GM10266 (cell line): ENCODE measurements around the gene ADAMTS14.

Source experiments
- DNase-seq: peaks from one replicate; pipeline ENCODE4 v3.0.0; 2012; ENCODE audit errors: extremely low spot score
- TF ChIP-seq, protein P1 (sequence below): IDR thresholded peaks from 2 replicates; pipeline ENCODE4 v1.5.1; 2012; ENCODE audit warnings: mild to moderate bottlenecking, low read depth; ENCODE audit not compliant: control insufficient read depth, insufficient read depth; ENCODE audit errors: missing control alignments

The ADAMTS14 gene

DNA sequence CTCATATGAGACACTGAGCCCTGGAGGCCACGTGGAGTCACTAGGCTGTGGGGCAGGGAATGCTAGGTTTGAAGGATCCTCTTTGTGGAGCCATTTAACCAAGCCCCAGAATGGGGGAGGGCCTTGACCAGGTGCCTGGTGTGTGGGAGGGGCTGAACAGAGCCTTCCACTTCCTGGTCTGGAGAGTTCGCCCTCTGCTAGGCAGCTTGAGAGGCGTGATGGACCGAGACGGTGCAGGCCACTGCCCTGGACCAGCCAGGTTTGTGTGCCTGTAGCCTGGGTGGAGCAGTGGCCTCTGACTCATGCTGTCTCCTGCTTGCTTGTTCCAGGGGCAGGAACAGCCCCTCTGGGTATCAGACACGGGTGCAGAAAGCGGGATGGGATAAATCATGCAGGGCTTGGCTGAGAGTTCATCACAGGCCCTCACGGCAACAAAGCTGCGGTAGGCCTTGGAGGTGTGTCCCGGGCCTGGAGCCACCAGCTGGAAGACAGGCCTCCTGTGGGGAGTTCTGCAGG lies 27.4 kb downstream of the ADAMTS14 start:
- no peak for DNase-seq
- TF ChIP-seq, protein P1, sequence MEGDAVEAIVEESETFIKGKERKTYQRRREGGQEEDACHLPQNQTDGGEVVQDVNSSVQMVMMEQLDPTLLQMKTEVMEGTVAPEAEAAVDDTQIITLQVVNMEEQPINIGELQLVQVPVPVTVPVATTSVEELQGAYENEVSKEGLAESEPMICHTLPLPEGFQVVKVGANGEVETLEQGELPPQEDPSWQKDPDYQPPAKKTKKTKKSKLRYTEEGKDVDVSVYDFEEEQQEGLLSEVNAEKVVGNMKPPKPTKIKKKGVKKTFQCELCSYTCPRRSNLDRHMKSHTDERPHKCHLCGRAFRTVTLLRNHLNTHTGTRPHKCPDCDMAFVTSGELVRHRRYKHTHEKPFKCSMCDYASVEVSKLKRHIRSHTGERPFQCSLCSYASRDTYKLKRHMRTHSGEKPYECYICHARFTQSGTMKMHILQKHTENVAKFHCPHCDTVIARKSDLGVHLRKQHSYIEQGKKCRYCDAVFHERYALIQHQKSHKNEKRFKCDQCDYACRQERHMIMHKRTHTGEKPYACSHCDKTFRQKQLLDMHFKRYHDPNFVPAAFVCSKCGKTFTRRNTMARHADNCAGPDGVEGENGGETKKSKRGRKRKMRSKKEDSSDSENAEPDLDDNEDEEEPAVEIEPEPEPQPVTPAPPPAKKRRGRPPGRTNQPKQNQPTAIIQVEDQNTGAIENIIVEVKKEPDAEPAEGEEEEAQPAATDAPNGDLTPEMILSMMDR = no peak

DNA sequence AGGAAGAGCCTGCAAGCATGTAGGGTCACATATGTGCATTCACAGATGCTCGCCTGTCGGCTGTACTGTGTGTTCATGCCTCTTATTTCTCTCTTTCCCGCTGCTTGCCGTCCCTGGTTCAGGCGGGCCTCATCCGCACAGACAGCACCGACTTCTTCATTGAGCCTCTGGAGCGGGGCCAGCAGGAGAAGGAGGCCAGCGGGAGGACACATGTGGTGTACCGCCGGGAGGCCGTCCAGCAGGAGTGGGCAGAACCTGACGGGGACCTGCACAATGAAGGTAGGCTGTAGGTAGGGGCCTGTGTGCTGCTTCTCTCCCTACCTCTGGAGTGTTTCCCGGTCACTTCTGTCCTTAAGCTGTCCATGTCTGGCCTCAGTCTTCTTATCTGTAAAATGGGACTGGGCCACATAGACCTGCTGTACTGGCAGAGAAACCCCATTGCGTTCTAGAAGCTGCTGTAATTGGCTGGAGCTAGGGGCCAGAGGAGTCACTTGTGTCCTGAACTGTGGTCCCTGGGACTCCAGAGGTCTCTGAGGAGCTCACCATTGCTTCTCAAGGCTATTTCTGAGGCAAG lies 30.0 kb downstream of the ADAMTS14 start:
- DNase-seq = no peak
- TF ChIP-seq, protein P1 = no peak

GRCh38 chr10:70704211-70704610 lies 31.9 kb downstream of the ADAMTS14 start:
- no peak for DNase-seq
- TF ChIP-seq, protein P1 = no peak

GRCh38 chr10:70705121-70705861 lies 33.0 kb downstream of the ADAMTS14 start:
- TF ChIP-seq, protein P1 = no peak
- no peak for DNase-seq

- TF ChIP-seq, protein P1 = no peak
- DNase-seq = no peak
Measured at GRCh38 chr10:70711177-70711576, 38.9 kb downstream of the ADAMTS14 start.

GRCh38 chr10:70711911-70712310 lies 39.6 kb downstream of the ADAMTS14 start:
- no peak for DNase-seq
- TF ChIP-seq, protein P1 = no peak

GRCh38 chr10:70714245-70714644 lies 41.9 kb downstream of the ADAMTS14 start:
- DNase-seq = no peak
- TF ChIP-seq, protein P1 = no peak
